Colonic mucosa (tissue), 4 donors: ENCODE measurements around the gene PBX4. TPM values are rescaled to one million over a fixed set of nuclear protein-coding genes. Genes with fewer than 3 reads are reported as not detected.

Experiments
- DNase-seq: peaks from one replicate; pipeline ENCODE4 v3.0.0-alpha.2; 2020
- H3K27ac ChIP-seq: fragments of 200-600 bp; one replicate; pipeline ENCODE4 v1.8.0; 2021
- H3K27me3 ChIP-seq: fragments of 200-600 bp; one replicate; pipeline ENCODE4 v1.8.0; 2021
- H3K36me3 ChIP-seq: fragments of 200-600 bp; one replicate; pipeline ENCODE4 v1.8.0; 2021
- H3K4me1 ChIP-seq: fragments of 200-600 bp; one replicate; pipeline ENCODE4 v1.8.0; 2021; ENCODE audit warnings: mild to moderate bottlenecking
- H3K4me3 ChIP-seq: fragments of 200-600 bp; one replicate; pipeline ENCODE4 v1.8.0; 2021
- H3K9ac ChIP-seq, 2 donors: one replicate each; pipeline ENCODE4 v1.7.0; 2013; ENCODE audit warnings: control low read depth in 2 of 2, low read depth in 2 of 2, low read length in 2 of 2
- H3K9me3 ChIP-seq: fragments of 200-600 bp; one replicate; pipeline ENCODE4 v1.8.0; 2021
- CTCF ChIP-seq: fragments of 200-600 bp; IDR thresholded peaks from one replicate; pipeline ENCODE4 v1.8.0; 2022; ENCODE audit warnings: antibody characterized with exemption, mild to moderate bottlenecking
- intact Hi-C: fragments of 100-400 bp; cut with DNase I; formaldehyde crosslinking; loops from one replicate; pipeline ENCODE4 v1.14.1; 2022
- total RNA-seq, 2 donors: library from RNA; stranded (reverse); fragmentation: NEBNext Ultra II Directional in 1 of 2; extraction: Animal tissue kit (Norgen Biotek cat#: 25700) in 1 of 2; gene quantifications; one replicate each; pipeline ENCODE4 v1.2.1, GENCODE V29; 2021
- donor health status: healthy.
- donor health status: DM: no; HTN: no; CAD: no.
- donor health status: DM: no; HTN: no; CAD: no.

The PBX4 gene
- total RNA-seq, 2 donors from 2014 or later: 2.3 to 4.9 TPM

DNA sequence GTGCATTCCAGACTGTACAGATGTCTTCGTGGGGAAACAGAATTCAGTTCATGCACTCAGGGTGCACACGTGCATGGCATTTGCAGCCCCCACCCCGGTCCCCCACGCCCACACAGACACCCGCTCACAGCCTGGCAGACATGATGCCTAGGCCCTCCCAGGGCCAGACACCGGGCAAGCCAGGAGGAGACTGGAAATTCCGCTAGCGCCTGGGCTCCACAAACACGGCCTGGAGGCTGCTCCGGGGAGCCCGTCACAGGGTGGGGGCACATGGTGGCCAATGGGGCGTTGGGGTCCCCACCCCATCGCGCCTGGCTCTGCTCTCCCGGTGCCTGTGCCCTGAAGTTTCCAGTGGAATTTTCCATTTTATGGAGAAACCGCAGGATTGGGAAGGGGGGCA, 76.9 kb downstream of the PBX4 start:
- Histone ChIP-seq H3K9ac (no peak overlapping the region), H3K9me3 (no peaks in the 10 kb centered on the region), H3K4me1 (peaks cover 7% of the 10 kb centered on the region), H3K27me3 (peaks cover 29% of the 10 kb centered on the region), H3K36me3 (no peaks in the 10 kb centered on the region), H3K27ac (no peak overlapping the region), H3K4me3 (peak overlapping the region; percentile 6)
- no peak for DNase-seq
- no peak for TF ChIP-seq CTCF
- intact Hi-C loops: no loop called here

DNA sequence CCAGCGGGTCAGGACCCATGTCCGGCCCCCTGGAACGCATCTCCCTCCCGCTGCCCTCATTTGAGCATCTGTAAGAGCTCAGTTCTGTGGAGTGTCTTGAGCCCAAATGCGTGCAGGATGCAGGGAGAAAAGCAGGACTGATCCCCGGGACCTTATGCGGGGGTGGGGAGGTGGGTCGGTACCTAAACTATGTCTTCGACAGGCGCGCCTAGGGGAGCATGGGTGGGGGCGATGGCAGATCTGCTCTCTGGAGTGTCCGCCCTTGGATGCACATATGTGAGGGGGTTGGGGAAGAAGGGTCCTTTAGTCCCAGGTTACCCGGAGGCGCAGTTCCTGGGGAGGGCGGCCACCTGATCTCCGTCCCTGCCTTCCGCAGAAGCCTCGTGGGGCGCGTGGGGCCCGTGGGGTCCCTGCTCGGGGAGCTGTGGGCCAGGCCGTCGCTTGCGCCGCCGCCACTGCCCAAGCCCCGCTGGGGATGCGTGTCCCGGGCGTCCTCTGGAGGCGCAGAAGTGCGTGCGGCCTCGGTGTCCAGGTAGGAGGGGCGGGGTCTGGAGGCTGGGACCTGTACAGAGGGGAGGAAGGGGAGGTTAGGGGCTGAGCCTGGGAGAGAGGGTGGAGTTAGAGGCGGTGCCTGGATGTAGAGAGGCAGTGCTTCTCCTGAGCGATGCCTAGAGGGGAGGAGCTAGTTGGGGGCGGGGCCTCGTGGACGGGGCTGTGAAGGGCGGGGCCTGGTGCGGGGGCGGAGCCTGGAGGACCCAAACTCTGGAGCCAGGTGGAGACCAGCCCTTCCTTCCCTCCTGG, 77.6 kb downstream of the PBX4 start:
- peak; percentile 79 for DNase-seq
- intact Hi-C loops: no loop called here
- no peak overlapping the region for H3K9ac ChIP-seq
- no peaks in the 10 kb centered on the region for H3K9me3 ChIP-seq
- H3K36me3 ChIP-seq: no peaks in the 10 kb centered on the region
- H3K4me3 ChIP-seq: peak overlapping the region; percentile 6
- H3K4me1 ChIP-seq: peaks cover 7% of the 10 kb centered on the region
- H3K27ac ChIP-seq: no peak overlapping the region
- TF ChIP-seq CTCF: no peak
- peaks cover 29% of the 10 kb centered on the region for H3K27me3 ChIP-seq

DNA sequence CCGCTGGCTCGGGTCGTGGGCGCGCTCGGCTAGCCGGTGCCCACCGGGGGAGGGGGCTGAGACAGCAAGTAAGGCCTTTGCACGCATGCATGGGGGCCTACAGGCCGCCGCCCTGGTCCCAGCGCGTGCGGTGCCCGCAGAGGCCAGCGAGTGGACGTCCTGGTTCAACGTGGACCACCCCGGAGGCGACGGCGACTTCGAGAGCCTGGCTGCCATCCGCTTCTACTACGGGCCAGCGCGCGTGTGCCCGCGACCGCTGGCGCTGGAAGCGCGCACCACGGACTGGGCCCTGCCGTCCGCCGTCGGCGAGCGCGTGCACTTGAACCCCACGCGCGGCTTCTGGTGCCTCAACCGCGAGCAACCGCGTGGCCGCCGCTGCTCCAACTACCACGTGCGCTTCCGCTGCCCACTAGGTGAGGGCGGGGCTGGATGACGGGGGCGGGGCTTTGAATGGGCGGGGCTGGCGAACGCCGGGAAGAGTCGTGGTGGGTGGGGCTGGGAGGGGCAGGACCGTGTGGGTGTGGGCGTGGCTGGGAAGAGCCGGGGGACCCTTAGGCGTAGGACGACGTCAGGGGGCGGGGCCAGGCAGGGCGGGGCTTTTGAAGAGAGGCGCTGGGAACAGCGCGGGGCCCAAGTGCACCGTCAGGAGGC, 78.3 kb downstream of the PBX4 start:
- intact Hi-C loops: no loop called here
- Histone ChIP-seq H3K36me3 (no peaks in the 10 kb centered on the region), H3K9ac (no peak overlapping the region), H3K27ac (no peak overlapping the region), H3K4me1 (peaks cover 7% of the 10 kb centered on the region), H3K9me3 (no peaks in the 10 kb centered on the region), H3K4me3 (peak overlapping the region; percentile 6), H3K27me3 (peaks cover 29% of the 10 kb centered on the region)
- DNase-seq: peak; percentile 95
- no peak for TF ChIP-seq CTCF

GRCh38 chr19:19539698-19540063, 78.8 kb downstream of the PBX4 start:
- Histone ChIP-seq H3K9me3 (no peaks in the 10 kb centered on the region), H3K9ac (no peak overlapping the region), H3K4me1 (peaks cover 7% of the 10 kb centered on the region), H3K27ac (no peak overlapping the region), H3K36me3 (no peaks in the 10 kb centered on the region), H3K27me3 (peaks cover 29% of the 10 kb centered on the region), H3K4me3 (no peak overlapping the region)
- intact Hi-C loops: no loop called here
- no peak for DNase-seq
- no peak for TF ChIP-seq CTCF

DNA sequence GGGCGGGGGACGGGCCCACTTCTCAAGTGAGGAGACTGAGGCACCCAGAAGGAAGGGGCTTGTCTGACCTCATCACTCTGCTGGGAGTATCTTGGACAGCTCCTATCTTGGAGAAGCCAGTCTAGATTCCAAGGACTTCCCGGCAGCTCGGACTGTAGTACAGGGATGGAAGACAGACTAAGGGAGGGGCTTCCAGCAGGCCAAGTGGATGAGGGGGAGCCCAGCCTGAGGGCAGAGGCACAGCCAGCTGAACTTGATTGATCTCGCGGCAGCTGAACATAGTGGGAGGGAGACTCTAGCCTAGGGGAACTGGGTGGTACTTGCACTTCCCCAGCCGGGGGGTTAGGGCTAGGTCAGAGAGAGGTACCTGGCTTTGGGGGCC, 79.7 kb downstream of the PBX4 start:
- H3K9ac ChIP-seq: no peak overlapping the region
- H3K27me3 ChIP-seq: peaks cover 29% of the 10 kb centered on the region
- DNase-seq: no peak

More for the DNA sequence above, 79.7 kb downstream of the PBX4 start:
- no peak overlapping the region for H3K27ac ChIP-seq
- no peak for TF ChIP-seq CTCF
- H3K4me3 ChIP-seq: peak overlapping the region; percentile 27
- H3K4me1 ChIP-seq: peaks cover 7% of the 10 kb centered on the region
- intact Hi-C loops: no loop called here
- no peaks in the 10 kb centered on the region for H3K36me3 ChIP-seq
- H3K9me3 ChIP-seq: no peaks in the 10 kb centered on the region
